ENCODE data around the gene PITX2. TPM values are rescaled to one million over a fixed set of nuclear protein-coding genes. Genes with fewer than 3 reads are reported as not detected.

The PITX2 gene
- total and polyA plus RNA-seq, 2 of the 8 experiments (the other 6 are each of a cell fraction or from before 2014, with no cell fraction given) = 0.09 to 0.67 TPM

DNA sequence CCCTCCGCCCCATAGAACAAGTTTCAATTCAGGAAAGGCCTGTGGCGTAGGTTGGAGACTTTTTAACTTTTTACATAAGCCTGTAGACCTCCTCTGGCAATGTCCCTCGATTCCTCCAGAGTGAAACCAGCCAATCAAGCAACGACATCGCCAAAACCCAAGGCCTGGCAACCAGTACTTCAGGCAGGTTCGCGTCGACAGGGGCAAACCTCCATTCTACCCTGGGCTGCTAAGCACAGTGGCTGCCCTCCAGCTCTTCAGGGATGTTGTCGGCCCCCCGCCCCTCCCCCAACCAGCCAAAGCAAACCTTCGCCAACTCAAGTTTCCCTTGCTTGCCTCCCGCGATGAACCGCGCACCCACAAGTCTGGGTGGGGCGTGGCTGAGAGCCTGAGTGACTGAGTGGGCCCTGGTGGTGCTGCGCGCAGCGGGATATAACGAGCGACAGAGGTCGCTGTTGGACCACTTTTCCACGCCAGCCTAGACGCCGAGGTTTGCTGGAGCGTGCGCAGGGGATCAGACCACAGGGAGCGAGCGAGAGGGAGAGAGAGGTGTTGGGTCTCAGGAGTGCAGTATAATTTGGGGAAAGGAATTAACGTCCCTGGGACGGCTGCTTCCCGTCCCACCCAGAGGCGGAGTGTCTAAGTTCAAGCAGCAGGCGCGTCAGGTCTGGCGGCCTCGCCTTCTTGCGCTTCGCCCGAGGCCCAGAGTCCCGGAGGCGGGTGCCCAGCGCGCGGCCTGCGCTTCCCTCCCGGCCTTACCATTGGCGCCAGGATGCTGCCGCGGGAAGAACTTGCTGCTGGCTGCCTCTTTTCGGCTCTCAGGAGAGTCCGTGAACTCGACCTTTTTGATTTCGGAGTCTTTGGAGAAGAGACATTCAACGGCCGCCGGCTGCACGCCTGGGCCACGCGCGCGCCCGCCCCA, 9.0 kb upstream of the PITX2 start (continued):
- TF ChIP-seq, protein P1, sequence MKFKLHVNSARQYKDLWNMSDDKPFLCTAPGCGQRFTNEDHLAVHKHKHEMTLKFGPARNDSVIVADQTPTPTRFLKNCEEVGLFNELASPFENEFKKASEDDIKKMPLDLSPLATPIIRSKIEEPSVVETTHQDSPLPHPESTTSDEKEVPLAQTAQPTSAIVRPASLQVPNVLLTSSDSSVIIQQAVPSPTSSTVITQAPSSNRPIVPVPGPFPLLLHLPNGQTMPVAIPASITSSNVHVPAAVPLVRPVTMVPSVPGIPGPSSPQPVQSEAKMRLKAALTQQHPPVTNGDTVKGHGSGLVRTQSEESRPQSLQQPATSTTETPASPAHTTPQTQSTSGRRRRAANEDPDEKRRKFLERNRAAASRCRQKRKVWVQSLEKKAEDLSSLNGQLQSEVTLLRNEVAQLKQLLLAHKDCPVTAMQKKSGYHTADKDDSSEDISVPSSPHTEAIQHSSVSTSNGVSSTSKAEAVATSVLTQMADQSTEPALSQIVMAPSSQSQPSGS (IDR thresholded peaks at IDR 0.05; ENCODE audit: low read length) = no peak
- TF ChIP-seq GABPA (IDR thresholded peaks at IDR 0.05; ENCODE audit: borderline replicate concordance, insufficient read depth, low read length) (no peak), SIRT6 (IDR thresholded peaks at IDR 0.05; ENCODE audit: low read length) (no peak), CTBP2 (IDR thresholded peaks at IDR 0.05; ENCODE audit: borderline replicate concordance, insufficient read depth, insufficient read length, low read length) (peak; percentile 37), EP300 (IDR thresholded peaks at IDR 0.05; ENCODE audit: borderline replicate concordance in 1 of 2, low read depth in 2 of 2, low read length in 2 of 2) (no peak), RFX5 (IDR thresholded peaks at IDR 0.05; ENCODE audit: borderline replicate concordance, low read depth, low read length) (no peak), EGR1 (IDR thresholded peaks at IDR 0.05; ENCODE audit: borderline replicate concordance, low read depth, low read length) (0 out of 2 replicates have a peak, but pooled peaks have one; percentile 21), TAF1 (IDR thresholded peaks at IDR 0.05; ENCODE audit: low read depth, low read length) (peak; percentile 33; the same call in 1 of the 2 replicates), TCF12 (IDR thresholded peaks at IDR 0.05; ENCODE audit: low read depth, low read length) (no peak), SP2 (IDR thresholded peaks at IDR 0.05; ENCODE audit: low read length) (no peak), TAF7 (optimal IDR thresholded peaks at IDR 0.05; ENCODE audit: borderline replicate concordance, low read depth, low read length) (no peak), RAD21 (IDR thresholded peaks at IDR 0.05 in 1 of 2, conservative IDR thresholded peaks at IDR 0.05 in 1 of 2; ENCODE audit: low read depth in 2 of 2, low read length in 2 of 2) (peak; percentile 96 to 98), RXRA (IDR thresholded peaks at IDR 0.05; ENCODE audit: insufficient read depth, low read depth, low read length) (no peak), MAFK (IDR thresholded peaks at IDR 0.05; ENCODE audit: low read depth, low read length) (no peak), BCL11A (IDR thresholded peaks at IDR 0.05; ENCODE audit: low read depth in 2 of 2, low read length in 2 of 2) (no peak), RNF2 (IDR thresholded peaks at IDR 0.05; ENCODE audit: borderline replicate concordance, low read depth, low read length, missing control alignments, poor library complexity, severe bottlenecking) (no peak), CBX5 (IDR thresholded peaks at IDR 0.05; ENCODE audit: low read depth, low read length) (no peak), POLR2A (IDR thresholded peaks at IDR 0.05; ENCODE audit: control extremely low read depth in 1 of 2, low read depth in 2 of 2, low read length in 2 of 2) (no peak), SP4 (IDR thresholded peaks at IDR 0.05; ENCODE audit: low read length) (0 out of 2 replicates have a peak, but pooled peaks have one; percentile 29), GTF2F1 (IDR thresholded peaks at IDR 0.05; ENCODE audit: borderline replicate concordance, low read depth, low read length) (no peak), SAP30 (IDR thresholded peaks at IDR 0.05; ENCODE audit: insufficient read depth, insufficient replicate concordance, low read length) (no peak)
